Measurements from ENCODE around the gene KCNK5. TPM values are rescaled to one million over a fixed set of nuclear protein-coding genes. Genes with fewer than 3 reads are reported as not detected.

The KCNK5 gene
- total RNA-seq, 1 donor from 2014 or later = not detected

DNA sequence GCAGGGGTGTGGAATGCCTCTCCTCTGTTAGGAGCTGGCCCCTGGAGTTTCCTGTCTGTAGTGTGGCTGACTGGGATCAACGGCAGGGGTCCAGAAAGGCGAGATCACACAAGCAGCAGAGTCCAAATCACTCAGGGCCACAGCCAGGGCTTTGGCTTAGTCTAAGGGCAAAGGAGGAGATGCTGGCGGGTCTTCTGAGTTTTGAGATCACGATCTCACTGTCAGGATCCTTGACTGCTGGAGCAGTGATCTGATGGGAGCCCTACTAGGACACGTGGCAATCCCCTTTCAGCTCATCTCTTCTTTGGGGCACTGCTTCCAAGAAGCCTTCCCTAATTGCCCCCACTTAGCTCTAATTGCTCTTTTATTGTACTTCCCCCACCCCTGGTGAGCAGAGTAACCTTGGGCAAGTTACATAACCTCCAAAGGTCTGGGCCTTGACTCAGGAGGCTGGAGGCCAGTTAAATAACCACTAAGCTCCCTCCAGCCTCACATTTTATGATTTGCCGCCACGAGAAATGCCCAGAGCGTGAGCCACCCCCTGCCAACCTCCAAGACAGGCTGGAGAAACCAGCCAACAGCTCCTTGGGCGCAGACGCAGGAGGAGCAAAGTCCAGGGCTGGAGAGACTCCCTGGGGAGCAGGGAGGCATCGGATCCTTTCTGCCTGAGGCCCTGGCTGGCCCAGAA, 12.0 kb downstream of the KCNK5 start:
- DNase-seq (ENCODE audit: extremely low read depth, low read depth, low spot score) = no peak

DNA sequence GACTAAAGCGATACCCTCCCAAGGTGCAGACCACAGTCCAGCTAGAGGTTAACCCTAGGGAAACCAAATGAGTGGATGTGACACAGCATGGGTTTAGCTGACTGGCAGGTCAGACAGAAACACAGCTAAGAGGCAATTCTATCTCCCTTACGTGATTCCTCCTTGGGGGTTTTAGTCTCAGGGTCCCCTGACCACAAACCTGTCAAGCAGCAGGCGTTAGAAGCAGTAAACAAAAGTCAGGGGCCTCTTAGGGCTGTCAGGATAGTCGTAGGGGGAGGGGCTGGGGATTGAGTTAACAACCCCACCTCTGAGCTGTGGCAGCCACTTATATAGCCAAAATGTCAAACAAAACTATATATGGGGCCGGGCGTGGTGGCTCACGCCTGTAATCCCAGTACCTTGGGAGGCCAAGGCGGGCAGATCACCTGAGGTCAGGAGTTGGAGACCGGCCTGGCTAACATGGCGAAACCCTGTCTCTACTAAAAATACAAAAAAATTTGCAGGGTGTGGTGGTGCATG, 13.6 kb downstream of the KCNK5 start:
- DNase-seq (ENCODE audit: extremely low read depth, low read depth, low spot score) = no peak

DNA sequence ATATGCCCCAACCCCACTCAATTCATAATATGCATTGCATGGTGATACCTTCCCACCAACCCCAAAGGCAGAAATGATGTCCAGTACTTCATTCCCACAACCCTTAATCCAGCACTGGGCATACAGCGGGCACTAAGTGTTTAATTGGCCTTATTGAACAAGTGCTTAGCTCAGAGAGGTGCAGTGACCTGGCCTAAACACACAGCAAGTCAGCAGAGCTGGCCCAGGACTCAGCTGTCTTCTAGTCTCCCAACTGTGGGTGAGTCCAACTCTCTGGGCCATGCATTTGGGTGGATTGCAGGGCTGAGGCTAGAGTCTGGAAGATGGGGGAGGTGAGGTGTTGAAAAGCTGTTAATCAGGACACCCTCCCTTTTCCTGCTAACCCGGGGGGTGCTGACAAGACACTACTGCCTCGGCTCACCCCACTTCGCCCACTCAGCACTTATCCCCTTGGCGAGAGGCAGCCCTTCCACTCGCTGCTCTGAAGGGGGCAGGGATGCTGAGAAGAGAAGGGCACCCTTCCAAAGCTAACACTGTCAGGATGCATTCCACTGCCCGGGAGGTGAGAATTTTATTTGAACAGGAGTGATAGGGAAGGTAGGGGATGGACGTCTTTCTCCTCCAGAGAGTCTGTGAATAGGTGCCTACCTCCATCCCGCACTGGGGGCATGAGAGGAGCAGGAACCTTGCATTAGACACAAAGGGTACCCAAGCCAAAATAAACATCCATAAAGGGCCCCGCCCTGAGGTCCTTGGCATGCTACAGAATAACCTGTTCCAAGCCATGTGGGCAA, 14.2 kb downstream of the KCNK5 start:
- DNase-seq (ENCODE audit: extremely low read depth, low read depth, low spot score) = no peak

DNA sequence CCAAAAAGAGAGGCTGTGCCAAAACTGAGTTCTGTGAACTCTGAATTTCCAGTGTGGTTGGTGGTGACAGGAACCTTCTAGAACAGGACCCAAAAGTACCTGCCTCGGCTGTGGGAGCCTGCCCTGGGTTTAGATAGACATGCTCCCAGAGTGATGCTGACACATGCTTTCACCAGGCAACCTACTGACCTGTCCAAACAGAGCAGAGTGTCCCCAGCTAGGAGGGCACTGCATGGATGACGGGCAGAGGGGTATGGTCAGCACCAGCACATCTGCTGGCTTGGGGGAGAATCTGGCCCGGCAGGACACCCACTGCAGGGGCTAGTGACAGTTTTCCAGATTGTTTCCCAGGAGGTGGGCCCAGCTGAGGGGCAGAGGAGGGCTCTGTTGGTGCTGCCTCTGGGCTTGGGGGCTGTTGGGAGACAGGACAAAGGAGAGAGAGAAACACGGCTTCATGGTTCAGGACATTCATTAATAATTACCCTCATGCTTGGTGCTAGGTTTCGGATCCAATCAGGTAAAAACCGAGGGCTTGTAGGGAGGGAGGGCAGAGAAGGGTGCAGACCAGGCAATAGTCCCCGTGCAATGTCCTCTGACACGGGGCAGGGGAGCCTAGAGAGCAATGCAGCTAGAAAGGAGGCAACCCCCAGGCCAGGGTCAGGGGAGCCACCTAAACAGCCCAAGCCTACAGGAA, 15.0 kb downstream of the KCNK5 start:
- no peak for DNase-seq (ENCODE audit: extremely low read depth, low read depth, low spot score)

DNA sequence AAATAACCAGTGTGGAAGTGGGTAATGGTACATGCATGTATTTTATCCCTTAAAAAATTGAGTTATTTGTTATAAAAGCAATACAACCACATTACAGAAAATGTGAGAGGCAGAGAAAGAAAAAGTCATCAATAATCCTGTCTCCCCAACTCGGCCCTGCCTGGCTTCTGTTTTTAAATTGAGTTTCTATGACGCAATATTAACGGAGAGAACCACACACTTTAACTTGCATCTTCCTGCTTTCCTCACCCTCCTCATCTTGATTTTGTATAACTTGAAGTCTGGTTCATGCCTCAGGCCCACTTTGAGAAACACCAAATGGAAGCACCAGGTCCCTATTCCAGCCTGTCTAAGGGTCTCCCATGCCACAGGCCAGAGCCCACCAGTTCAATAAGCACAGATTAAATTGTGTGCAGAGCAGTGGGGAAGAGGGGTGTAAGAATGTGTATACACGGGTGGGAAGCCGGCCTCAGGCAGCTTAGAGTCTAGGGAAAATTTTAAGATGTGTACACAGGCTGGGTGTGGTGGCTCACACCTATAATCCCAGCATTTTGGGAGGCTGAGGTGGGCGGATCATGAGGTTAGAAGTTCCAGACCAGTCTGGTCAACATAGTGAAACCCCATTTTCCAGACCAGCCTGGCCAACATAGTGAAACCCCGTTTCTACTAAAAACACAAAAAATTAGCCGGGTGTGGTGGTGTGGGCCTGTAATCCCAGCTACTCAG, 15.9 kb downstream of the KCNK5 start:
- no peak for DNase-seq (ENCODE audit: extremely low read depth, low read depth, low spot score)

DNA sequence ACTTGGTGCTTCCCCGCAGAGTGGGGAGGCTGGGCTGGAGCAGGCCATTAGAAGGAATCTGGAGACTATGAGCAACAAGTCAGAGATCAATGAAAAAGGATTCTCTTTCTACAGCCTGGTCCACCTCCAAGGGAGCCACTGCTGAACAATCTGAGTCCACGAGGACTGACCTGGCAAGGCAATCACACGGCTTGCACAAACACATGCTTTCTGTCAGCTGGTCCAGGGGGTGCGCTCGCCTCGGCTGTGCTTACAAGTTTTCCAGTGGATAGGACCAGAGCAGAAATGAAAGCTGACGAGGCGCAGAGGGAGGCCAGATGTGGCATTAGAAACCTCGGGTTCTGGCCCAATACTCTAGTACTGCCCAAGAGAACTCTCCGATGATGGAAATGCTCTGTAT, 18.1 kb downstream of the KCNK5 start:
- DNase-seq (ENCODE audit: extremely low read depth, low read depth, low spot score) = no peak

DNA sequence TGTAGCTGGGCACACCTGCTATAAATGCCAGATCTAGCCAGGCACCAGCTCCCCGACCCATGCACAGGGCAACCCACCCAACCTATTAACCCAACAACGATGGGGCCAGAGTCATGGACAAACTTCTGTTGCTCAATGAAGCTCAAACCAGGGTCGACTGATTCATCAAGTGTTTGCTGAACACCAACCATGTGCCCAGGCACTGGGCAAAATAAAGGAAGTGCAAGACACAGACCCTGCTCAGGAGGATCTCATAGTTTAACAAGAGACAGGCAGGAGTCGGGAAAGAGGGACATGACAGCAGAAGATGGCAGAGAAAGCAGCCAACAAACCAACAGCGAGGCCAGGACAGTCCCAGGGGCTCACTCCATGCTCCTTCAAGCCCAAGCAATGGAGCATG, 18.8 kb downstream of the KCNK5 start:
- DNase-seq (ENCODE audit: extremely low read depth, low read depth, low spot score) = no peak

DNA sequence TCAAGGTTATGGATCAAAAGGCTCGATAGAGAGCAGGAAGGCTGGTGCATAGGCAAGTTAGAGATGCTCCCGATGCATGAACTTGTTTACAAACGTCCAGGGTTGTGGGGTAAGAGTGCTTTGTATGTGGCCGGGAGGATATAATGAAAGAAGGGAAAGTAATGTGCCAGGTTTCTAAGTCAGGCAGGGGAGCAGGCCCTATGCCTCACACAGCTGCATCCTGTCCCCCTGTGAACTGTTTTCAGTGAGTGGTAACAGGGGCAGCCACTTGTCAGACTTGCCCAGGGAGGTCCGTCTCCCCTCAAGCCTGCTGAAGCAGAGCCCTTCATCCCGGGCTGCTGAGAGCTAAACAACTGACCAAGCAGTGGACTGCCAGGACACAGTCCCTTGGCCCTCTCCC, 19.4 kb downstream of the KCNK5 start:
- no peak for DNase-seq (ENCODE audit: extremely low read depth, low read depth, low spot score)

DNA sequence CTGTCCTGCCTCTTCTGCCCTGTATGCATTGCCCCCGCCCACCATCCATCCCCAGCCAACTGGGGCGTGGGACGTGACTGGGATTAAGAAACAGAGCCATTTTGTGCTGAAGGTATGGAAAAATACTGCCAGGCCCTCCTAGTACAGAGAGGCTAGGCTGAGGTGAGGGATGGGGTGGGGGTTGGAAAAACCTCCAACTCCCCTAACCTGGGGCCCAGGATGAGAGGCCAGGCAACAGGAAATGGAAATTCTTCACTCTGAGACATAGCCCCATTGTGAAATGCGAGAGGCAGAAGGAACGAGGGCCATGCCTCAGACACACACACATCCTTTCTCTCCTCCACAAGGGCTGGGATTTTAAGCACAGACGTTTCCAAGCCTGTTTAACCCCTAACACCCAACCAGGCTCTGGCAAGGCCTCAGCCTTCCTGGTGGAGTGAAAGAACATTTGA, 19.9 kb downstream of the KCNK5 start:
- no peak for DNase-seq (ENCODE audit: extremely low read depth, low read depth, low spot score)

DNA sequence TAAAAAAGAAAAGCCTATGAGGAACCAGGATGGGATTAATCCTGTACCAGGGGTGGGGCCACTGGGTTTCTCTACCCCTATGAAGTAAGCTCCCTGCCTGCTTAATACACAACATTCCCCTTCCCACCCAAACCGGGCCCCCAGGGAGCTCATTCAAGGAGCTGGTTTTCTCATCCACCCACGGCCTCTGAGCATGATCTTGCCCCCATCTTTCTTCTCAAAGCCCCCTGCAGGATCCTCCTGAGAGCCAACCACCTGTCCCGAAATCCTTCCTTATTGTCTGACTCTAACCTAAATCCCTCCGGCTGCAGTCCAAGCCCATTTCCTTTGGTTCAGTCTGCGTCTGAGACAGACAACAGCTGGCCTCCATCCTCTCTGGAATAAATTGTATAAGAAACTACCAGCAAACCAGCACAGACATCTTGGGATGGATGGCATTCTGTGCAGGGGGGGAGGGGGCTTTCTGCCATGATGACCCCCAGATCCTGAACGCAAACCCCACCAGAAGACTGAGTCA, 21.0 kb downstream of the KCNK5 start:
- DNase-seq (ENCODE audit: extremely low read depth, low read depth, low spot score) = no peak

DNA sequence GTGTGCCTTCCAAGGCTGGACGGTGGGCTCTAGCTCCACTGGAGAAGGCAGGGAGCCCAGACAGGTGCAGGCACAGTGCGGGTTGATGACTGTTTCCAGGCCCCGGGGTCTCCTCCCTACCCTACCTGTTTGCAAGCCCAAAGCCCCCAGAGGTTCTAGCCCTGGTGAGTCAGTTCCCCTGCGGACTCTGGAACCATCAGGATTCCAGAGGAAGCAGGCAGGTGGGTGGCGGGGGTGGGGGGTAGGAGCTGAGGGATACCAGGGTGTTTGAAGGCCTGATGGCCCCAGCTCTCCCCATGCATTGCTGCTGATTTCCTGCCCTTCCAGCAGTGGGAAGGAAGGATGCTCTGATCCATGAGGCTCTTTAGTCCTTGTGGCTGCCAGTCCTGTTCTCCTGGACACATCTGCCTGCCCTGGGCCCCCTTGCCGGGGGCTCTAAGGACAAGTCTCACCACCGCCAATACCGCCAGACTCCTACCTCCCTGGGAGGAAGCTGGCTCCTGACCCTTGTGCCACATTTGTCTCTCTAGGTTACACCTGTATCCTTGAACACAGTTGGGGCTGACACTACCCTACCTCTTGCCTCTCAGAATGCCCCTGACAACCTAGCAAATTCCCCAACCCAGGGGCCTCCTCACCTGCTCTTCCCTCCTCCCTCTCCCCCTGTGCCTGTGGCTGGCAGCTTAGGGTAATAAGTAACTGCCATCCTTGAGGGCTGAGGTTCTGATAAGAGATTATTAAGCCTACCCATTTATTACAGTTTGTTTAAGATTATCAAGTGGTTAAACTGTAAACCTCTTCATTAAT, 21.7 kb downstream of the KCNK5 start:
- no peak for DNase-seq (ENCODE audit: extremely low read depth, low read depth, low spot score)

DNA sequence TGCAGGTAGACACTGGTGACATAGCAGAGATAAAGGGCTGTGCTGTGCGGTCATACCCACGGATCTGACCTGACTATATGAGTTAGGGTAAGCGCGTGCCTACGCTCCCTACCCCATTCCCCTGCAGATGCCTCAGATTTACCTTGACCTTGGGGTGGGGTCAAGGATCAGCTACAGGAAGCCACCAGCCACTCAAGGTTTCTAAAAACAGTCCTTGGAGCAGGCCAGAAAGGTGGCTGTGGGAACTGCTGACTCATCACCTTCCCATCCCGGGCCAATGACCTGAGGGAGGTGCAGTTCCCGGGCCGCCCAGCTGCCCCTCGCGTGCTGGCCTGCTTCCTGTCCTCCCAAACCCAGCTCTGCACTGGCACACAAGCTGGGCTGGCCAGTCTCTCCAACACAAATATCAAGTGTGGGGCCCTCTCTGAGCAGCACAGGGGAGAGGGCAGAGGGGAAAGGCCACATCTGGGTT, 23.0 kb downstream of the KCNK5 start:
- no peak for DNase-seq (ENCODE audit: extremely low read depth, low read depth, low spot score)

DNA sequence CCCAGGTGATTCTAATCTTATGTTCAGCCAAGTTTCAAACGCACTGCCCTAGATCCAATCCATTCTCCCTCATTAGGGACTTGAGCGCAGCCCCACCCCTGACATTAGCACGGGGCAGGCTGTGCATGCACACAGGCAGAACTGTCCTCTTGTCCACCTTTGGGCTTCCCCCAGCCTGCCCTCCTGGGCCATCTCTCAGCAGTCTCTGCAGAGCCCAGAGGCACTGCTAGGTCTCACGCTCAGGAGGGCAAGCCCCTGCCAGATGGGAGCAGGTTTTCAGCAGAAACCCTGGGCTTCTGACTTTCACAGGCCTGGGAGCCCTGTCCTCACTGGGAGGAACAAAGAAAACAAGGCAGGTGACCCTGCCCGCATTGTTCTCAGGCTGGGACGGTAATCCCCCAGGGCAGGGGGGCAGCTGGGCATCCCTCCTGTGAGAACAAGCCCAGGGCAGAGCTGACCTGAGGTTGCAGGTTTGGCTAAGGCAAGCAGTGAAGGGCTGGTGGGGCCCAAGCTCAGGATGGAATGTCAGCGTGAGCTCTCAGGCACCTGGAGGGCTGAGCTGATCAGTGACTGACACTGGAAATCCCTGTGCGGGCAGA, 24.5 kb downstream of the KCNK5 start:
- DNase-seq (ENCODE audit: extremely low read depth, low read depth, low spot score) = no peak

DNA sequence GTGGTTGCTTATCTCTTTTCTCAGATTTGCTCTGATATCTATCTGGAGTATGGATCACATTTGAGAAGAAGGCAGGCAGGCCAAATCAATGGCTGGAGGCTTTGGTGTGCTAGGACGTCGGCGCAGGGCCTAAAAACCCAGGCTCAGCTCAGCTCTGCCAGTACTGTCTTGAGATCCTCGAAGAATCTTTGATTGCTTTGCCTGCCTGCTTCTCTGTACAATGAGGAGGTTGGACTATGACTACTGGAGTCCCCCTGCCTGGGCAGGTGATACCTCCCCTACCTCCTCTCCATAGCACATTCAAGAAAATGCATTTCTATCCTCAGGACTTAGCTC, 25.1 kb downstream of the KCNK5 start:
- DNase-seq (ENCODE audit: extremely low read depth, low read depth, low spot score) = no peak

DNA sequence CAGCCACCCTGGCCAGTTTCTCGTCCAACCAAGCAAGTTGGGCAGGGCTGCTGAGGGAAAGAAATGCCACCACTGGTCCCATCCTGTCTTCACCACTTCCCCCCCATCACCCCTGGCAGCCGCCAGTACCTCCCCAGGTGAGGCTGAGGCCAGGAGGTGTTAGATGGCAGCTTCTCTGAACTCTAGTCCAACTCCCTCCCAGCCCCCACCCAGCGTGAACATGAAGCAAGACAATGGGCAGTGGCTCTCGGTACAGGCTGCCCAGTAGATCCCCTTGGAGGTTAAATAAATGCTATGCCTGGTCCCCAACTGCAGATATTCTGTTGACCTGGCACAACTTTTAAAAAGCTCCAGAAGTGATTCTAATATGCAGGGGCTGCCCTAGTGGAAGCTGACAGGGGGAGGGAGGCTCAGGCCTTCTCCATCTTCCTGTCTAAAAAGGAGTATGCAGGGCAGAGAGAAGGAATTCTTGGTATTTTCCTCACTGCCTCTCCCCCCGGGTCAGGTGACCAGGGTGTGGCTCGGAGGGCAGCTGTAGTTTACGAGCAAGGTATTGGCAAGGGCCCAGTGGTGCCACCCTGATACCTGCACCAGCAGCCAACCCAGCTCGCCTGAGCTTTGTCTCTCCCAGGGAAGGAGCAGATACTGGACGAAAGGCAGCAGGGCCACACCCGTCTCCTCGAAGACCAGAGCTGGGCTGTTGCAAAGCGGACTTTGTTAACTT, 25.7 kb downstream of the KCNK5 start:
- DNase-seq (ENCODE audit: extremely low read depth, low read depth, low spot score) = no peak

DNA sequence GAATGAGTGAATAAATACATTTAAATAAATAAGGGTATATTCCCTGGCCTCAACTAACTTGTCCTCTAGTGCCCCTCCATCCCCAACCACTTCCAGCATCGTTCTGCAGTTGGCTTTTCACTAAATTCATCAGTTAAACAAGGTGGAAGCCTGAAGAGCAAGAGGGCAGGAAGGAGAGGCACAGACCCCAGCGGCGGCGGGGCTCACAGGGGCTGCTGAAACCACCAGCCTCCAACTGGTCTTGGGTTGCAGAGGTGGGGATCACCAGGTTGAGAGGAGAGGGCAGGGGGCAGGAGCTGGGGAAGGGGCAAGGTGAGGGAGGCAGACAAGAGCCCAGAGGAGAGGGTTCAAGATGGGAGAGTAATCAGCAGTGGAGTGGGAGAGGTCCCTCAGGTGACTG, 27.1 kb downstream of the KCNK5 start:
- no peak for DNase-seq (ENCODE audit: extremely low read depth, low read depth, low spot score)

DNA sequence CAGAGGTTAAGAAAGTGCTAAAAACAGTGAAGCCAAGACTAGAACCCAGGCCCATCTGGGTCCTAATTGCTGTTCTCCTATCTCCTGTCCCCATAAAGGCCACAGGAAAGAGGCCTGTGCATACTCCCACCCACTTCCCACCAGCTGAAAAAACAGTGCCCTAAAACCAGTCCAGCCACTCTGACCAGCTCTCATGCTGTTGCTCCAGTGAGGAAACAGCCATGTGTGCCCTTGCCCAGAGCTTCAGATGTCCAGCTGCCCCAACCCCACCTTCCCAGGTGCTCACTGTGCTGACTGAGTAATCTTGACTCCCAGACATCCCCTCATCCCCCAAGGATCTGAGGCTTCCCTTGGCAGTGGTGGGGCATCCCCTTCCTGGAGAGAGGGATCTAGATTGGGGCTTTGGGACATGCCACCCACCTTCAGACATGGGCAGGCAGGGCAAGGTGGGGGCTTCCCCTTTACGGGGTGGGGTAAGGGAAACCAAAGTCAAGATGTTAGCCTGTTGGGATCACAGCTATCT, 28.7 kb downstream of the KCNK5 start:
- DNase-seq (ENCODE audit: extremely low read depth, low read depth, low spot score) = no peak

DNA sequence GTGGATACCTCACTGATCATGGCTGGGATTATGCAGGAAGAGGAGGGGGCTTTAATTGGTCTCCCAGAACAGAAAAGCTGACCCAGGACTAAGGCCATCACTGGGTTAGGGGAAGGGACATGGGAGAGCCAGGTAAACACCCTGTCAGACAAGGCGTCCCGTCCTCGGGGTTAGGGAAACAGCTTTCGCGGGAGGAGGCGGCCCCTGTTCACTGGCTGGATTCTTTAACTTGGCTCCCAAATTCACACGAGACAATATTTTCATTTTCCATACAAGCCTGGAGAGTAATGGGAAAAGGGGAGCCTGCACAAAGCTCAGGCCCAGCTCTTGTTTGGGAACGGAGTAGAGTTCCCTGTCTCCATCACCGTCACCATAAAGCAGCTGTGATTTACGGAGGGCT, 29.3 kb downstream of the KCNK5 start:
- DNase-seq (ENCODE audit: extremely low read depth, low read depth, low spot score) = no peak
